WTC11 (cell line): Measurements from ENCODE around the gene CNTFR.

ENCODE experiments used
- FOXJ3 ChIP-seq: sonication (generic); formaldehyde crosslinking; IDR thresholded peaks from 2 replicates; pipeline ENCODE4 v1.9.0; 2021; ENCODE audit warnings: missing genetic modification reagents, mild to moderate bottlenecking, borderline replicate concordance
- JAZF1 ChIP-seq: fragments of 250-450 bp; sonication (Bioruptor Pico); IDR thresholded peaks from 2 replicates; pipeline ENCODE4 v1.9.0; 2021; ENCODE audit warnings: moderate library complexity, mild to moderate bottlenecking, inconsistent platforms
- MYBL2 ChIP-seq: sonication (generic); formaldehyde crosslinking; IDR thresholded peaks from 2 replicates; pipeline ENCODE4 v1.8.1; 2023; ENCODE audit warnings: mild to moderate bottlenecking, moderate library complexity, missing genetic modification reagents
- NFYB ChIP-seq: sonication (generic); formaldehyde crosslinking; conservative IDR thresholded peaks from 2 replicates; pipeline ENCODE4 v1.8.0; 2022; ENCODE audit warnings: low read depth, missing genetic modification reagents
- NR2C2 ChIP-seq: sonication (generic); formaldehyde crosslinking; IDR thresholded peaks from 2 replicates; pipeline ENCODE4 v1.8.0; 2022; ENCODE audit warnings: mild to moderate bottlenecking, missing genetic modification reagents
- TEAD4 ChIP-seq: sonication (generic); formaldehyde crosslinking; IDR thresholded peaks from 2 replicates; pipeline ENCODE4 v1.8.0; 2022; ENCODE audit warnings: mild to moderate bottlenecking, missing genetic modification reagents
- ZNF396 ChIP-seq: fragments of 250-450 bp; sonication (Bioruptor Pico); IDR thresholded peaks from 2 replicates; pipeline ENCODE4 v1.8.0; 2021; ENCODE audit warnings: mild to moderate bottlenecking, moderate library complexity, borderline replicate concordance
- TF ChIP-seq, protein P1 (sequence below): fragments of 200-600 bp; IDR thresholded peaks from 2 replicates; pipeline ENCODE4 v1.8.0; 2022; ENCODE audit warnings: antibody characterized with exemption
- TF ChIP-seq, protein P2 (sequence below): sonication (generic); formaldehyde crosslinking; IDR thresholded peaks from 2 replicates; pipeline ENCODE4 v1.8.1; 2022; ENCODE audit warnings: low read depth, mild to moderate bottlenecking, moderate library complexity, missing genetic modification reagents, borderline replicate concordance

- no peak for TF ChIP-seq JAZF1 (CRISPR knock-in tag)
- TF ChIP-seq NR2C2 (CRISPR knock-in tag): no peak
- TF ChIP-seq MYBL2 (CRISPR knock-in tag): no peak
- TF ChIP-seq, protein P1, sequence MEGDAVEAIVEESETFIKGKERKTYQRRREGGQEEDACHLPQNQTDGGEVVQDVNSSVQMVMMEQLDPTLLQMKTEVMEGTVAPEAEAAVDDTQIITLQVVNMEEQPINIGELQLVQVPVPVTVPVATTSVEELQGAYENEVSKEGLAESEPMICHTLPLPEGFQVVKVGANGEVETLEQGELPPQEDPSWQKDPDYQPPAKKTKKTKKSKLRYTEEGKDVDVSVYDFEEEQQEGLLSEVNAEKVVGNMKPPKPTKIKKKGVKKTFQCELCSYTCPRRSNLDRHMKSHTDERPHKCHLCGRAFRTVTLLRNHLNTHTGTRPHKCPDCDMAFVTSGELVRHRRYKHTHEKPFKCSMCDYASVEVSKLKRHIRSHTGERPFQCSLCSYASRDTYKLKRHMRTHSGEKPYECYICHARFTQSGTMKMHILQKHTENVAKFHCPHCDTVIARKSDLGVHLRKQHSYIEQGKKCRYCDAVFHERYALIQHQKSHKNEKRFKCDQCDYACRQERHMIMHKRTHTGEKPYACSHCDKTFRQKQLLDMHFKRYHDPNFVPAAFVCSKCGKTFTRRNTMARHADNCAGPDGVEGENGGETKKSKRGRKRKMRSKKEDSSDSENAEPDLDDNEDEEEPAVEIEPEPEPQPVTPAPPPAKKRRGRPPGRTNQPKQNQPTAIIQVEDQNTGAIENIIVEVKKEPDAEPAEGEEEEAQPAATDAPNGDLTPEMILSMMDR: no peak
- TF ChIP-seq NFYB (CRISPR knock-in tag): no peak
- TF ChIP-seq FOXJ3 (CRISPR knock-in tag): no peak
- TF ChIP-seq, protein P2, sequence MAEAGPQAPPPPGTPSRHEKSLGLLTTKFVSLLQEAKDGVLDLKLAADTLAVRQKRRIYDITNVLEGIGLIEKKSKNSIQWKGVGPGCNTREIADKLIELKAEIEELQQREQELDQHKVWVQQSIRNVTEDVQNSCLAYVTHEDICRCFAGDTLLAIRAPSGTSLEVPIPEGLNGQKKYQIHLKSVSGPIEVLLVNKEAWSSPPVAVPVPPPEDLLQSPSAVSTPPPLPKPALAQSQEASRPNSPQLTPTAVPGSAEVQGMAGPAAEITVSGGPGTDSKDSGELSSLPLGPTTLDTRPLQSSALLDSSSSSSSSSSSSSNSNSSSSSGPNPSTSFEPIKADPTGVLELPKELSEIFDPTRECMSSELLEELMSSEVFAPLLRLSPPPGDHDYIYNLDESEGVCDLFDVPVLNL: no peak
- TF ChIP-seq TEAD4 (CRISPR knock-in tag): no peak
- no peak for TF ChIP-seq ZNF396 (CRISPR knock-in tag)
Measured at GRCh38 chr9:34555002-34555348, 34.5 kb downstream of the CNTFR start.
